Thyroid gland (tissue), 4 donors: Measurements from ENCODE around the gene CAPG. TPM values are rescaled to one million over a fixed set of nuclear protein-coding genes. Genes with fewer than 3 reads are reported as not detected.

Experiments used
- DNase-seq, 2 donors: peaks; one replicate each; pipeline ENCODE4 v3.0.0-alpha.2; 2019
- H3K27ac ChIP-seq, 3 donors: fragments of 200-600 bp; sonication (generic); 1 replicate in 2 of 3; 2 replicates in 1 of 3; pipeline ENCODE4 v1.5.1; 2016 to 2019; ENCODE audit warnings: mild to moderate bottlenecking in 1 of 3, moderate library complexity in 1 of 3
- H3K27me3 ChIP-seq: fragments of 200-600 bp; sonication (generic); one replicate; pipeline ENCODE4 v1.5.1; 2019
- H3K36me3 ChIP-seq, 2 donors: fragments of 200-600 bp; sonication (generic); one replicate each; pipeline ENCODE4 v1.5.1; 2016 to 2019
- H3K4me1 ChIP-seq, 2 donors: fragments of 200-600 bp; sonication (generic); one replicate each; pipeline ENCODE4 v1.5.1; 2017 to 2019
- H3K4me3 ChIP-seq, 3 donors: fragments of 200-600 bp; sonication (generic); replicated peaks in 1 of 3; 1 replicate in 2 of 3; 2 replicates in 1 of 3; pipeline ENCODE4 v1.5.1; 2016; ENCODE audit warnings: mild to moderate bottlenecking in 1 of 3
- H3K9me3 ChIP-seq: fragments of 200-600 bp; sonication (generic); one replicate; pipeline ENCODE4 v1.5.1; 2017
- CTCF ChIP-seq, 6 experiments: fragments of 200-600 bp in 3 of 6; fragments of 450-650 bp in 3 of 6; sonication (generic) in 3 of 6; IDR thresholded peaks; one replicate each; pipeline ENCODE4 v1.5.1; 2016 to 2019; ENCODE audit warnings: antibody characterized with exemption in 6 of 6, mild to moderate bottlenecking in 2 of 6, inconsistent platforms in 1 of 6, moderate library complexity in 1 of 6
- POLR2A ChIP-seq, 2 donors: fragments of 450-650 bp; IDR thresholded peaks; one replicate each; pipeline ENCODE4 v1.6.1; 2017; ENCODE audit warnings: antibody characterized with exemption in 2 of 2, mild to moderate bottlenecking in 2 of 2, moderate library complexity in 1 of 2
- WGBS, 2 donors: methylation state at CpG; one replicate each; pipeline ENCODE4 v1.1.5; 2017; 5-methylcytosine and 5-hydroxymethylcytosine counted together
- intact Hi-C: fragments of 100-400 bp; cut with DNase I; formaldehyde crosslinking; loops from one replicate; pipeline ENCODE4 v1.15.1; 2023
- small RNA-seq: library from RNA; depleted of rRNA; stranded (forward); fragments of <200 nt; gene quantifications from one replicate; pipeline ENCODE3, GENCODE V24; 2016
- total RNA-seq, 4 donors: library from RNA; depleted of rRNA; stranded (reverse); fragments of >200 nt; gene quantifications; one replicate each; pipeline ENCODE4 v1.2.3, GENCODE V29; 2016

Gene CAPG
- total RNA-seq, 4 donors from 2014 or later, result 155 to 257 (median 225) TPM

DNA sequence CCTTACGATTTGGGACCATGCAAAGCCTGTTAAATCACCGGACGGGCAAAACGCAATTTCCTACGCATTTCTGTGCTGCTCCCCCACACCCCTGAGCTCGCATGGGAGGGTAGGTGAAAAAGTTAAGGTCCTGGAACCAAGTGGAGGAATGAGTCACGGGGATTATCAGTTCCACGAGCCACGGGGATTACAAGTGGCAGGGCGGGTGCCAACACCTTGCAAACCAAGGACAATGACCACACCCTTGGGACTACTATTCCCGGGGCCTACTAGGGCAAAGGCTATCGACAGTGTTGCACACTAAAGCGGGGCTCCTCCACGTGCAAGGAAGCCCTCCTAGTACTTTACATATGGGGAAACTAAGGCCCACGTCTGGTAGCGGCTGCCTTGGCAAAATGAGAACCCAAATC lies 56.3 kb downstream of the CAPG start:
- H3K9me3 ChIP-seq, result no peaks in the 10 kb centered on the region
- DNase-seq, result peak; percentile 90
- H3K4me1 ChIP-seq, result peaks cover 13 to 35% of the 10 kb centered on the region in 2 donors
- H3K4me3 ChIP-seq, result peak overlapping the region; percentile 56 to 91 (median 65)
- TF ChIP-seq POLR2A (IDR thresholded peaks at IDR 0.05) (no peak), CTCF (IDR thresholded peaks at IDR 0.05) (no peak)
- peak overlapping the region; percentile 62 to 89 (median 80) for H3K27ac ChIP-seq
- peaks cover 19 to 22% of the 10 kb centered on the region in 2 donors for H3K36me3 ChIP-seq
- no peaks in the 10 kb centered on the region for H3K27me3 ChIP-seq
- intact Hi-C loops, result loop anchor here (5.0 to 10.0 kb wide), 2 partner anchors 61 to 198 kb away; partner anchors contain the start of genes CAPG and SH2D6
- WGBS, 2 donors, result 8 to 12% methylated on average over 12 to 15 of the region's 16 CpGs

GRCh38 chr2:85347599-85347998 lies 62.6 kb downstream of the CAPG start:
- 90 to 94% methylated on average over 3 of the region's 3 CpGs for whole genome bisulfite sequencing, 2 donors
- intact Hi-C loops, result no loop called here
- no peaks in the 10 kb centered on the region for H3K27me3 ChIP-seq
- peaks cover 2 to 11% of the 10 kb centered on the region in 2 donors for H3K4me1 ChIP-seq
- DNase-seq, result no peak
- no peaks in the 10 kb centered on the region for H3K9me3 ChIP-seq
- H3K36me3 ChIP-seq, result peaks cover 62 to 70% of the 10 kb centered on the region in 2 donors
- no peak overlapping the region for H3K27ac ChIP-seq
- no peak overlapping the region for H3K4me3 ChIP-seq
- no peak for TF ChIP-seq CTCF (IDR thresholded peaks at IDR 0.05)
- no peak for TF ChIP-seq POLR2A (IDR thresholded peaks at IDR 0.05)

Small RNA genes lying within 50 kb of the gene (small RNA-seq; reads per million reads assigned to genes)
- gene AC062037.1, result not detected
- not detected for gene AC062037.2
- gene RF00019, result not detected
- gene RN7SL113P, result not detected
- gene RN7SL251P, result not detected

Other genes starting within 250 kb of the CAPG start
- 100 to 1,000 TPM; 146 to 207 (median 162) TPM for gene TGOLN2, start 82.4 kb downstream of the CAPG start, total RNA-seq
- gene RETSAT, start 55.8 kb downstream of the CAPG start, total RNA-seq, result 100 to 1,000 TPM in 3 of 4 donors, 10 to 100 TPM in 1; 88.2 to 253 (median 182) TPM
- 10 to 100 TPM; 23.4 to 34.5 (median 31.4) TPM for gene ELMOD3, start 55.6 kb downstream of the CAPG start, total RNA-seq
- 1 to 10 TPM; 1.6 to 9.0 (median 4.1) TPM for gene SH2D6, start 8.3 kb upstream of the CAPG start, total RNA-seq
- 100 to 1,000 TPM; 303 to 511 (median 354) TPM for gene MAT2A, start 128.8 kb upstream of the CAPG start, total RNA-seq
- 10 to 100 TPM; 39.5 to 81.9 (median 51.6) TPM for gene GGCX, start 151.1 kb upstream of the CAPG start, total RNA-seq
- gene VAMP8, start 167.2 kb upstream of the CAPG start, total RNA-seq, result 100 to 1,000 TPM in 3 of 4 donors, 10 to 100 TPM in 1; 89.6 to 171 (median 121) TPM
- 10 to 100 TPM; 13.6 to 41.3 (median 20.7) TPM for gene VAMP5, start 174.1 kb upstream of the CAPG start, total RNA-seq
- 100 to 1,000 TPM in 3 of 4 donors, 10 to 100 TPM in 1; 86.9 to 202 (median 168) TPM for gene RNF181, start 185.4 kb upstream of the CAPG start, total RNA-seq
- 10 to 100 TPM in 3 of 4 donors, 1 to 10 TPM in 1; 8.9 to 25.2 (median 21.9) TPM for gene TMEM150A, start 192.3 kb upstream of the CAPG start, total RNA-seq
- 10 to 100 TPM; 24.0 to 30.1 (median 25.8) TPM for gene C2orf68, start 201.7 kb upstream of the CAPG start, total RNA-seq
- gene USP39, start 205.8 kb upstream of the CAPG start, total RNA-seq, result 100 to 1,000 TPM in 2 of 4 donors, 10 to 100 TPM in 2; 60.5 to 201 (median 99.4) TPM